GM18858 (cell line): ENCODE results near the gene EFCAB5.
"Not testable (repeated sequence)": the region's sequence is repeated elsewhere in the genome, so short reads cannot be mapped to it uniquely, and the experiment has no call there.

Experiments
- ATAC-seq: cut with Tn5 transposase; IDR thresholded peaks from one replicate; pipeline ENCODE4 v1.9.1; 2021; ENCODE audit not compliant: unreplicated experiment

Gene EFCAB5

DNA sequence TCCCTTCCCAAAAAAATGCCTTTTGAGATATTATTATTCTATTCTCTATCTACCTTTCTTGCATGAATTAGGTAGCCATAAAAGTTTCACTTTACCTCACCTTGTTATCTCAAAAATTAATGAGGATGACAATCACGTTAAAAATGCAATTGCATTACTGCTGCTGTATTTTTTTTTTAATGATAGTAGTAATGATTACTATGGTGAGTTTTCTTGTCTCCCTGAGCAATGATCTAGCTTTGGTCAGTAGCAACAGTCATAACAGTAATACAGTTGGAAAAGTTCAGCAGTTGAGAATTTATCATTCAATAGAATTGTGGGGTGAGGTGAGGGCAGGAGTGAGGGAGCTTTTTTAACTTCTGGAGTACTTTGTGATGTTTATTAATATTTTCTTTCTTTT, at the start of gene EFCAB5:
TSS of gene EFCAB5 (plus strand) at position 301 of the 400 bp plus-strand sequence. CDS start 163 bp downstream, outside the sequence.
- no peak for ATAC-seq

DNA sequence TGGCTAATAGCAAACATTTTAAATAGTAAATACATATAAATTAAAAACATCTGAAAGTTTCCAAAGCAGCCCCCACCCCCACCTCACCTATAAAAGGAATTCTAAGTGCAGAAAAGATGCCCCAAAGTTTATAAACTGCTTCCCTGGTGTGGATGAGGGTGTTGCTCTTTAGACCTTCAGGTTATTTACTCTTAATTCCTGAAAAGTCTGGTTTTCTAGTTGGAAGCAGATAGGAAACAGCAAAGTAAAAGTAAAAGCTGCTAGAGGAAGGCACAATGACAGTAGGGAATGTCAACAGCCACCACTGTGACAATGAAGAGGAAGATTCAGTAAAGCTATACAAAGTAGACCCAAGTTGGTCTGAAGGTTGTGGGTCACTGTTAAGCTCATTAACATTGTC, 49.2 kb upstream of the EFCAB5 start:
- no peak for ATAC-seq

DNA sequence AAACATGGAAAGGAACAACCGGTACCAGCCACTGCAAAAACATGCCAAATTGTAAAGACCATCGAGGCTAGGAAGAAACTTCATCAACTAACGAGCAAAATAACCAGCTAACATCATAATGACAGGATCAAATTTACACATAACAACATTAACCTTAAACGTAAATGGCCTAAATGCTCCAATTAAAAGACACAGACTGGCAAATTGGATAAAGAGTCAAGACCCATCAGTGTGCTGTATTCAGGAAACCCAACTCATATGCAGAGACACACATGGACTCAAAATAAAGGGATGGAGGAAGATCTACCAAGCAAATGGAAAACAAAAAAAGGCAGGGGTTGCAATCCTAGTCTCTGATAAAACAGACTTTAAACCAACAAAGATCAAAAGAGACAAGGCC, 44.3 kb upstream of the EFCAB5 start:
- not testable (repeated sequence) for ATAC-seq

GRCh38 chr17:29903471-29903870, 38.0 kb upstream of the EFCAB5 start:
- ATAC-seq, result no peak

GRCh38 chr17:29905086-29905878, 36.2 kb upstream of the EFCAB5 start:
- ATAC-seq, result no peak

GRCh38 chr17:29905879-29906167, 35.6 kb upstream of the EFCAB5 start:
- ATAC-seq, result no peak

DNA sequence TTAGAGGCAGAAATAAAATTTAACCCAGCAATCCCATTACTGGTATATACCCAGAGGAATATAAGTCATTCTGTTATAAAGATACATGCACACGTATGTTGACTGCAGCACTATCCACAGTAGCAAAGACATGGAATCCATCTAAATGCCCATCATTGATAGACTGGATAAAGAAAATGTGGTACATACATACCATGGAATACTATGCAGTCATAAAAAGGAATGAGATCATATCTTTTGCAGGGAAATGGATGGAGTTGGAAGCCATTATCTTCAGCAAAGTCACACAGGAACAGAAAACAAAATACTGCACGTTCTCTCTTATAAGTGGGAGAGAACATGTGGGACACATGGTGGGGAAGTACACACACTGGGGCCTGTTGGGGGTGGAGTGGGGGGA, 34.5 kb upstream of the EFCAB5 start:
- no peak for ATAC-seq

DNA sequence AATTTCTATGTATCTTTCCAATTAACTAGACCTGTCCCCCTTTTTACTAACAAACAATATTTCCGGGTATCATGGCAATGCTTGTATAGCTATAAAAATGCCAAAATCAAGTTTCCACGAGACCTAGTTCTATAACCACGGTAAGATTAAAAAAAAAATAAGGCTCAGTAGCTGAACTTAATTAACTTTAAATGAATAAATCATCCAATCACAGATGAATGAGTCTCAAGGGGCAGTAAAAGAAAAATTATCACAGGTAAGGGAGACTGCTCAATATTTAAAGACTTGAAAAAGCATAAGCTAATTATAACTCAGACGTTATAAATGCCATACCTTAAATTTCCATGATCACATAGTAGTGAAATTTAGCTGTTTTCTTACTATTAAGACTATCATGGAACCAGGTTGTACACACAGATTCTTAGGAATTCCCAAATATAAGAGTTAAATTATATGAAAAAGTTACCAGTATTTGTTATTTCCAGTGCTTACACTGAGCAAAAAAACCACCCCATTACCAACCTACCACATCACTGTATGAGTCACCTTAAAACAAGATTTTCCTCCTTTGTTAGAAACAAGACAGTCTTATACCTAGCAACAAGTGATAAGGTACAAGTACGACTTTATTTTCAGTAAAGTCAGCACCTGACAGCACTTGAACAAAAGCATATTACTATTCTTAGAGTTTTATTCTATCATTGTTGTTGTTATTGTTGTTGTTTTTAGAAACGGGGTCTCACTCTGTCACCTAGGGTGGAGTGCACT, 32.0 kb upstream of the EFCAB5 start:
- ATAC-seq, result no peak

DNA sequence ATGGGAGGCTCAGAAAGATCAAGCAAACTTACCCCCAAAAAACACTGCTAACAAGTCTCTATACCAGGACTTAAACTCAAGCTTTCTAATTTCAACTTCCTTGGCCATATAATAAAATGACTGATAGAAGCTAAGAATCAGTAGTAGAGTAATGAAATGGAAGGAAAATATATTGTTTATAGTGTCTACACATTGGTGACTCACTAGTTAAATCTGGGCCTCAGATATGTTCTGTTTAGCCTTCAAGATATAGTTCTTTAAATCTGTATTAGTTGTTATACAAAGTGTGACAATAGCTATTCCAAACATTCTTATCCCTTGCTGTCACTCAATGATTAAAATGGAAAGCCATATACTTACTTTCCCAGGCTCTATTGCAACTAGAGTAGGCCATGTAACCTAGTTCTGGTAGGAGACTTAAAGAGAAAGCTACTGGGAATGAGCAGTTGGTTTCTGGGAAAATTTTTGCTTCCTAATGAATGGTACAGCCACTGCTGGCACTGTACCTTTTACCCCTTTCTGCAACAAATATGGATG, 29.7 kb upstream of the EFCAB5 start:
- ATAC-seq, result no peak

GRCh38 chr17:29914819-29915537, 26.5 kb upstream of the EFCAB5 start:
- no peak for ATAC-seq

DNA sequence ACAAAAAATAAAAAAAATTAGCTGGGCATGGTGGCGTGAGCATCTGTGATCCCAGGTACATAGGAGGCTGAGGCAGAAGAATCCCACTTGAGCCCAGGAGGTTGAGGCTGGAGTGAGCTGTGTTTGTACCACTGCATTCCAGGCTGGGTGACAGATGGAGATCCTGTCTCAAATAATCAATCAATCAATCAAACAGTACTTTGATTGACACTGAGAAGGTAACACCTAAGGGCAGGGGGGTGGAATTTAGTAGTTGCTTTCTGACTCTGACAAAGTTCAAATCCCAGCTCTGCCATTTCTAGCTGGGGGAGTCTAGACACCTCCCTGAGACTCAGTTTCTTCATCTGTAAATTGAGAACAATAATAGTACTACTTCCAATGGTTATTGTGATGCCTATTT, 23.4 kb upstream of the EFCAB5 start:
- no peak for ATAC-seq

DNA sequence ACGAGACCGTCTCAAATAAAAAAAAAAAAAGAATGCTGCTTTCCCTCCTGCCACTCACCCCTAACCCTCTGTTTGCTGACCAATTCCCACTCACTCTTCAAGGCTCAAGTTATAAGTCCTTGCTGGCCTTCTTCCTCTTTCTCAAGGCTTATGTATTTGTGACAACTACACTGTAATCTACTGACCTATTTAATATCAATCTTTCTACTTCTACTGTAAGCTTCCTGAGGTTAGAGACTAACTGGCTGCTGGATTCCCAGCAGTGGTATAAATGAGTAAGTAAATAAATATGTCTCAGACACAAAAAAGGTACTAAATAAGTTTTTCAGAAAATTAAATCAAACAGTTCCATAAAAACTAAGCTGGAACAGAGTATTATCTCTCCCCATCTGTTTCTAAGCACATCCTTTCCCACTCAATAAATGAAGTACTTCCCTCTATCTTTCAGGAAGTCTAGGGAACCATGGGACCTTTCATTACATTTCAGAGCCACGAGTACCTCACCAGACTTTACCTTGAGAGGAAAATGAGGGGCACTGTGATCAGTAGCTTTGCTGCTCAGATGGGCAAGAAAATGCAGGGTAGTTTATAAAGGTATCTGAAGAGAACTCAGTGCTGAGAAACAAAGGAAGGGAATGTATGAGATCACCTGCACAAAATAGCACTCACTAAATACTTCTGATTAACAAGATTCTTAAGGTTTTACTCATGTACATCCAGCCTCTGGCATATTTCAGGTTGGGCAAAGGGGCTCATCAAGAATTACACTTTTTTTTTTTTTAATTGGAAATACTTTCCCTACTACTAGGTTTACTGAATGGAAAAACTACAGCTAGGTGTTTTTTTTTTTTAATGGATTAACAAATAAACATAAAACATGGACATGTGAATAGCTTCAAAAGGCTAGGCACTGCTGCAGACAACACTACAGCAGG, 22.2 kb upstream of the EFCAB5 start:
- ATAC-seq, result no peak

- ATAC-seq, result no peak
These were observed 16.6 kb upstream of the EFCAB5 start for GRCh38 chr17:29924786-29925185.

DNA sequence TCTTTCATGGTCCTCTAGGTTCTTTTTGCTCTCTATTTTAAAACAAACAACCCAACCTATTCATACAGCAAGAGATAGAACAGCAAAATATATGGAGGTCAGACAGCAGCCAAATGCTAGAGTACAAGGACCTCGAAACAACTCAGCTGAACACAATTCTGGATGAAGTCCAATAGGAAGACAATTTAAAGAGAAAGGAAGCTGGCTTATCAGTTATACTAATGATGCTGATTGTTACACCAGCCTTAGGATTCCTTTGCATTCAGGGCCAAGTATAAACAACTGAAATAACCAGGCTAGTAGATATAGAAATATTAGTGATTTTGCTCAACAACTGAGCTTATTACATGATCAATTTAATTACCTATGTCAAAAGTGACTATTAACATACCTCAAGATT, 13.9 kb upstream of the EFCAB5 start:
- ATAC-seq, result no peak

- no peak for ATAC-seq
These were observed 12.4 kb upstream of the EFCAB5 start for GRCh38 chr17:29929006-29929532.

- peak; percentile 41 for ATAC-seq
These were observed 11.7 kb upstream of the EFCAB5 start, which contains the start of gene SSH2 for GRCh38 chr17:29929533-29930408. Gene SSH2, minus strand, starts transcription at chr17:29930228. Its CDS starts 228 bp downstream, at chr17:29930000.

GRCh38 chr17:29930409-29931010, 10.9 kb upstream of the EFCAB5 start:
- ATAC-seq, result no peak

DNA sequence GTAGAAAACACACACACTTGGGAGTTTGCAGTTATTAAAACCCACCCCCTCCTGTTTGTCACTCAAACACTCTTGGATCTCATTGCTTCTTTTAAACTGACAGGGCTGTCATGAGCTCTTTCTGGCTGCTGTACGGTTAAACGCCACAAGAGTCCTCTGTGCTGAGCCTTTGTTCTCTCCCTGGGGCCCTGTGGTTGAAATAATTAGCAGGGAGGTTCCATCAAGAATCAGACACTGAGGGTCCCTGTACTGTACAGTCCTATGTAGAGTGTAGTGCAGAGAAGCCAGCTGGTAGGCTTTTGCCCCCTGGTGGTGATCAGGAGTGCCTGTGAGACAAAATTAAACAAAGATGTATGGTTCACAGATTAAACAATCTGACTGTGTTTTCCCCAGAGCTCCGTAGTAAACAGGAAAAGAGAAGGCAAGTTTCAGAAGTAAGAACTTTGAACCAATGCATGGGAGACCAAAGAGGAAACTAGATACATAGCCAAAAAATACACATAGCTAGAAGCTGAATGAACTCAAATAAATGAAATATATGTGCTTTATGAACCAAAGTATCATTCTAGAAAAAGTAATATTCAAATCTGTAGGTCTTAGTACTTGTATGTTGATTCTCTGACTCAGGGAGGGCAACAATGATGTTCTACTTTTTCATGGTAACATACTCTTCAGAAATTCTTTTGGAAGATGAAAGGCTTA, 10.1 kb upstream of the EFCAB5 start:
- no peak for ATAC-seq
